ENCODE data around the gene RBPMS2.

Gene RBPMS2

GRCh38 chr15:64716452-64716851, 58.9 kb downstream of the RBPMS2 start:
- DNase-seq, result no peak

DNA sequence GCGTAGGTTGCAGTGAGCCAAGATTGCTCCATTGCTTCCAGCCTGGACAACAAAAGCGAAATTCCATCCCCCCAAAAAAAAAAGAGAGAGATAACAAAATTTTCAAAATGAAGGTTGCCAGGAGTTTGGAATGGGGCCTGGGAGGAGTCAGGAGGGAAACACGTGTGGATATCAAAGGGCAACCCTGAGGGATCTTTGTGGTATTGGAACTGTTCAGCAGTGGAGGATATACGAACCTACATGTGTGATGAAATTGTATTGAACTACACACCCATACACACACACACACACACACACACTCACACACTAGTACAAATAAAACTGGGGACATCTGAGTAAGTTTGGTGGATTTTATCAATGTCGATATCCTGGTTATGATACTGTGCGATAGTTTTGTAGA, 61.8 kb downstream of the RBPMS2 start:
- DNase-seq, result no peak

DNA sequence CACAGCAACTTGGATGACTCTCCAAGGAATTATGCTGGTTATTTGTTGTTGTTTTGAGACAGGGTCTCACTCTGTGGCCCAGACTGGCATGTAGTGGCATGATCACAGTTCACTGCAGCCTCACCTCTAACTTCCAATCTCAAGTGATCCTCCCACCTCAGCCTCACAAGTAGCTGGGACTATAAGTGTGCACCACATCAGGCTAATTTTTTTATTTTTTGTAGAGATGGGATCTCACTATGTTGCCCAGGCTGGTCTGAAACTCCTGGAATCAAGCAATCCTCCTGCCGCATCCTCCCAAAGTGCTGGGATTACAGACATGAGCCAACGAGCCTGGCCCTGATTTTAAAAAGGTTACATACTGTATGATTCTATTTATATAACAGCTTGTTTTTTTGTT, 63.0 kb downstream of the RBPMS2 start:
- DNase-seq, result no peak

GRCh38 chr15:64710676-64711428, 64.5 kb downstream of the RBPMS2 start:
- DNase-seq, result no peak

DNA sequence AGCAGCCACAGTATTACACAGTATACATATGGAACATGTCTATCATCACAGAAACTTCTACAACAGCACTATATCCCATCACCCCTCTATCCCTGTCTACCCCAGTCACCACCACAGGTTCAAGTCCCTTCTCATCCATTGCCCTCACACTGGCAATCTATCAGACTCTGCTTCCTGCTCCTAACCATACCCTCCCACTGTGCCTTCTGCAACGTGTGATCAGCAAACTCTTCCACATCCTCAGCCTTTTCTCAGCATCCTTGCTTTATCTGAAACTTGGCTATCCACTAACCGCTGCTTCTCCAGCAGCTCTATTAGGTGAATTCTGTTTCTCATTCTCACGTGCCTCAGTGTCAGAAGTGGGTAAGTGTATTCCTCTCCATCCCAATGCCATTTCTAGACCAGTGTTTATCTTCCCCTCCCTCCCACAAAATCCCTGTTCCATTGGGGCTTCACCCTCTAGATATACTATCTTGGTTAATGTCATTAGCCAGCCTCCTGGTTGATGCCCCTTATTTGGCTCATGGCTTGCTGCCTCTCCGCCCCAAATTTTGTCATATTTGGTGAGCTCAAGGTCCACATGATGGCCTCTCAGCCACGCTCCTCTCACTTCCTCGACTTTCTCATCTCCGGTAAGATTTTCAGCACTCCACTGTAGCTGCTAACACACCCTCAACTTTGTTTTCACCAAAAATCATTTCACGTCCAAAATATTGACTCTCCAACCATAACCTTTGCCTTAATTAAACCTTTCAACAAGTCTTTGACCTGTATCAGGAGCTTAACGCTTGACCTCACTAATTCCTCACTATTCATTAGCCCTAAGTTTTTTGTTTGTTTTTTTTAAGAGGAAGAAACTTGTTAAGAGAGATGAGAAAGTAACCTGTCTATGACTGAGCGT, 69.1 kb downstream of the RBPMS2 start:
- no peak for DNase-seq

DNA sequence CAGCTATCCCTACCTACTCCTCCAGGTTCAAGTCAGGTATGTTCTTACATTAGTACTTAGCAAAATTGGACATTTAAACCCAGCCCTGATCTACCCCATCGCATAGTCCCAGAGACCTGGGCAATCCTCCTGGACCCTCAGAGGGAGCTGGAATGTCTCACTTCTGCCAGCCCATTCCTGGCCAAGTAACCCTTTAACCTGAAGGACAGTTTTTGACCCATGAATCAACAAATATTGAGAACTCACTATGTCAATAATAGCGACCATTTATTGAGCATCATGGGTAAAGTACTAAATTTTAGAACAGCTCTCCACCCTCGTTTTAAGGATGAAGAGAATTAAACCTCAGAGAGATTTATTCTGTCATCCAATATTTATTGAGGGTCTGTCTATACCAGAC, 70.4 kb downstream of the RBPMS2 start:
- DNase-seq, result no peak

- DNase-seq, result no peak
Observed at GRCh38 chr15:64703632-64703959, 71.8 kb downstream of the RBPMS2 start.

- peak; percentile 60 to 96 for DNase-seq
Observed at GRCh38 chr15:64702816-64703631, 72.4 kb downstream of the RBPMS2 start.

- no peak for DNase-seq
Observed at GRCh38 chr15:64701482-64702184, 73.8 kb downstream of the RBPMS2 start.

GRCh38 chr15:64701051-64701450, 74.3 kb downstream of the RBPMS2 start:
- peak in 1 of 2 experiments; percentile 18 for DNase-seq

GRCh38 chr15:64699751-64700388, 75.5 kb downstream of the RBPMS2 start:
- peak in 1 of 2 experiments; percentile 53 for DNase-seq

DNA sequence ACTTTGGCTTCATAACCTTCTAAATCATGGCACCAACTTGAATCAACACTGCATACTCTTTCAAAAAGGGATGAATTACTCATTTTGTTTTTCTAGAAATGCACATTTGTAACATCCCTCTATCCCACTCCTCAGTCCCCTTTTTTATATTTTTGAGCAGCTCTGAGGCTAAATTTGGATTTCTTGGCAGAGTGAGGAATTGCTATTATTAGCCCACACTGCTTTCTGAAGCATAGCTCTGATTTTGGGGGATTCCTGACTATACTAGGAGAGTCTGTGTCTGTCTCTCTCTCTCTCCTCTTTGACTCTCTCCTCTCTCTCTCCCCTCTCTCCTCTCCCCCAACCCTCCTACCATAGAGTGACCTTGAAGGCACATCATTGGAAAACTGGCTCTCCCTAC, 76.6 kb downstream of the RBPMS2 start:
- DNase-seq, result no peak

GRCh38 chr15:64697911-64698369, 77.4 kb downstream of the RBPMS2 start:
- DNase-seq, result no peak

- DNase-seq, result no peak
Observed at GRCh38 chr15:64696481-64696880, 78.9 kb downstream of the RBPMS2 start.

DNA sequence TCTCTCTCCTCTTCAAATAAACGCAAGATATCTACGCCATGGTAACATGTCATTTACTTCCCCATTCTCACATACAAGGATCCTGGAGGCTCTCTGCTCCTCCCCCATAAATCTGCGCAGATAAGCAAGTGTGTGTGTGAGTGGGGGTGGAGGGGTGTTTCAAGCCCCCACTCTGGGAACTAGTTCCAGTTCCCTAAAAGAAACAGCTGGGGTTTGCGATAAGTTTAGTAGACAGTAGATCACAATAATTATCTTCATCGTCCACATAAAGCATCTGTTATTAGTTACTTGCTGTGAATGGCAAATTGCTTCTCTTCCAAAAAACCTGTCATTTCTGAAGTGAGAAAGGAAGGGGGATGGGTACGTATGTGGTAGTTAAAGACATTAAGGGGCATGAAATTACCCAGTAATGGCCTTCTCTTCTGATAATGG, 79.8 kb downstream of the RBPMS2 start:
- DNase-seq, result no peak

DNA sequence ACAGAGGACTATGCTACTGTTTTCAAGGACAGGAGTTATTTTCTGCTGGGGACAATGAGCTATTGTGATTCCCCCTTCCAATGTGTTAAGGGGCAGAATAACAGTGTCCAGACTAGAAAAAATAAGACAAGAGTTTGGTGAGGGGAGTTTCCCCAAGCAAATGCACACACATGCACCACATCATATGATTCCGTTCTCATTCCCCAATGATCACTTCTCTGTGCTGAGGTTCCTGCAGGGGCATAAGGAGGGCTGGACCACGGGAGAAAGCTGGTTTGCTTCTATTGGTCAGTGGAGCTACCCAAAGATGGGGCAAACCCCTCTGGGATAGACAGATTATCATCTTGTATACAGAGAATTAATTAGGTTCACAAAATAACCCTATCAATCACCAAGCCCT, 80.6 kb downstream of the RBPMS2 start:
- DNase-seq, result no peak

DNA sequence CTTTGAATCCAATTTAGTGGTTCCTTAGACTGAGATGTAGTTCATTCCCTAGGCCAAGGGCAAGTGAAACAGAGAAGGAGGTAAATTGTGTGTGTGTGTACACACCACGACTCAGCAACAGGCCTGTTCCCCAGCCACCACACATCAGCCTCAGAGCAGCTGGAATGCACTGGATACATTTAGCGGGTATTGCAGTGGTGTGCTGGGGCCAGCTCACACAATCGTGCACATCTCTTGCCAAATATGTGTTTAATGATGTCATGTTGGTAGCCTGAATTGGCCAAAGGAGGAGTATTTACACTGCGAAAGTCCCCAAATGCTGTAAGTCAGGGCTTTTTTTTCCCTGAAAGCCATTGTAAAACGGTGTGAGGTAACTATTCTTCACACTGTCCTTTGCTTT, 82.3 kb downstream of the RBPMS2 start:
- DNase-seq, result no peak

DNA sequence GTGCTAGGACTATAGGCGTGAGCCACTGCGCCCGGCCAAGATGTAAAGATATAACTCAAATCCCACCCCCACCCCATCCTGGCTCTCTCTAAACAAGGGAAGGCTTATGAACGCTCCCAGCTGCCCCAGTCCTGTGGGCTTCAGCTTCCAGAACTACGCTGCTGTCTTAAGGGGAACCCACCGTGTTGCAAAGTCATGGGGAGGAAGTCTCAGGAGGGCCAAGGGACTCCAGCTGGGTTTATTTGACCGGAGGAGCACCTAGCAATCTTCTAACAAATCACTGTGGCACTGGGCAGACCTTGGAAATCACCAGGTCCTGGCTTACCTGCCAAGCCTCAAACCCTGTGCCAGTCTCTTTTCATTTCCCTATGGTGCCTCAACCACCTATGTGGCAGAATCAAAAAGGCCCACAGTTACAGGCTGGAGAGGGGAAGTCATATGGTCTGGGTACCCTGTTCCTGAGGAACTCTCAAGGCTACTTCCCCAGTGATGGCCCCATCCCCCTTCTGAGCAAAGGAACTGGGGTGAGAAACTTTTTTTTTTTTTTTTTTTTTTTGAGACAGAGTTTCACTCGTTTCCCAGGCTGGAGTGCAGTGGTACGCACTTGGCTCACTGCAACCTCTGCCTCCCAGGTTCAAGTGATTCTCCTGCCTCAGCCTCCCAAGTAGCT, 83.4 kb downstream of the RBPMS2 start:
- no peak for DNase-seq

DNA sequence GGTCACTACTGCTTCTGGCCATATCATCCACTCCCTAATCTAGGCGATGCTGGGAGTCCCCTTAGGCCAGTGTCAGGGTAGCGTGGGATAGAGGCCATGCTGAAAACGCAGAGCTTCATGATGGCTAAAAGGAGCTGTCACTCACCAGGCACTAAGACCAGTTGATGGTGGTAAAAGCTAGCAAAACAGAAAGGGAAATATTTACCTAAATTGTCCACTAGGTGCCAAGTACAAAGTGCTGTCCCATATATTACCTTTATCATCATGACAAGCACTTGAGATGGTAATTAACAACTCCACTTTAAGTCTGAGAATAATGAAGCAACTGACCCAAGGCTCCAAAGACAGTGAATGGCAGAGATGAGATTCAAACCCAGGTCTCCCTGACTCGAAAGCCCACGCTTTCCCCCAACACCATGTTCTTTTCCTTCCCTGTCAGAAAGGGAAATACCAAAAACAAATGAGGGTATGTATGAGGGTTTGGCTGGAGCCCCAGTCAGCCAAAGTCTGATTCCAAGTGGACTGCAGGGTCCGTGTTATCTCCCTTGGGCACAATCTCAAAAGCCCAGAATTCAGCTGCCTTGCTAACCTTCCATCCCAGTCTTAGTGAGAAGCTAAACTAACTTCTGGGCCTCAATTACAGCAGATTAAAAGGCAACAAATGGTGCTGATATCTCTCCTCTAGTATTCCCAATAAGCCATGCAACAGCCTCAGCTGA, 84.7 kb downstream of the RBPMS2 start:
- no peak for DNase-seq

- DNase-seq, result no peak
Observed at GRCh38 chr15:64690008-64690407, 85.4 kb downstream of the RBPMS2 start.
